Measurements from ENCODE around the gene EIPR1. TPM values are rescaled to one million over a fixed set of nuclear protein-coding genes. Genes with fewer than 3 reads are reported as not detected.
A peak's percentile ranks its signal among the peaks of the same experiment; 100 is the strongest.
"Not testable (repeated sequence)": the region's sequence is repeated elsewhere in the genome, so short reads cannot be mapped to it uniquely, and the experiment has no call there.

The EIPR1 gene
- total RNA-seq, 1 experiment from 2014 or later = 63.6 TPM

DNA sequence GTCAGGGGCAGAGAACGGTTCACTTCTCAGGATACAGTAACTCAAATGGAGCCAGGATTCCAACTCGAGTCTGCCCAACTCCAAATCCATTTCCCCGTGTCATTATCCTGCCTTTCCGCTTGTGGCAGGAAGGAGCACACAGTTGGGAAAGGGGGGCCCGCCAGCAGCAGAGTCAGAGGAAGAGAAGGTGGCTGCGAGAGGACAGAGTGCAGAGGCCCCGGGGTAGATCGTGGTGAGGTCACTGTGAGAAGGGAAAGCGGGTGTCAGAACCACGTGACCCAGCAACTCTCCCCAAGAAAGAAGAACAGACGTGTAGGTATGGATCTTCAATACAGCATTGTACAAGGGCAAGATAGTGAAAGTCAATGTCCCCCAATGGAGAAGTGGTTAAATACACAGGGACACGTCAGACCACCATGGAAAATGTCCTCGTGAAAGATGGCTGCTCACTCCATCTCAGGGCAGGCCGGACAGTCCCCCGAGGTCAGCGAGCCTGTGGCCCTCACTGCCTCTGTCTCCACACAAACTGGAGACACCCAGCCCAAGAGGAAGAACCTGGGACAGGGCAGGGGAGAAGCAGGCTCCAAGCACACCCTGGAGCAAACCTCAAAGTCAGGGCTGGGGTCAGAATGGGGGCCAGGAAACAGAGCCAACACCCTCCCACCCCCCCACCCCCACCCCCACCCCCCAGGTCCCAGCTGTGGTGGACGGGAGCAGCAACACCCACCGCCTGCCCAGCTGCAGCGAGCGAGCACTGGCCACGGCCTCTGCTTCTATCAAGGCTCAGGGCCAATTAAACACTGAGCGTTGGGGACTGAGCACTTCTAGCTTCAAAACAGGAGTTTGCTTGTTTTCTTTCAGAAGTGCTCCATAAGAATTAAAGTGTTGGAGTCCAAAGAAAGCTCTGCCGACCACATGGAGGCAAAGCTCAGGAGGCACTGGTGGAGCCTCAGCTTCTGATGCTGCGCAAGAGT is 92.7 kb downstream of the EIPR1 start:
- Histone ChIP-seq H3K4me3 (no peak overlapping the region), H3K36me3 (no peaks in the 10 kb centered on the region), H3K27ac (no peak overlapping the region), H3K4me1 (replicated peaks) (no peaks in the 10 kb centered on the region), H3K27me3 (replicated peaks) (no peaks in the 10 kb centered on the region), H3K9me3 (replicated peaks) (no peaks in the 10 kb centered on the region)
- peak in 1 of 2 experiments; percentile 29 for DNase-seq (ENCODE audit: low read depth in 1 of 2, low spot score in 2 of 2)

DNA sequence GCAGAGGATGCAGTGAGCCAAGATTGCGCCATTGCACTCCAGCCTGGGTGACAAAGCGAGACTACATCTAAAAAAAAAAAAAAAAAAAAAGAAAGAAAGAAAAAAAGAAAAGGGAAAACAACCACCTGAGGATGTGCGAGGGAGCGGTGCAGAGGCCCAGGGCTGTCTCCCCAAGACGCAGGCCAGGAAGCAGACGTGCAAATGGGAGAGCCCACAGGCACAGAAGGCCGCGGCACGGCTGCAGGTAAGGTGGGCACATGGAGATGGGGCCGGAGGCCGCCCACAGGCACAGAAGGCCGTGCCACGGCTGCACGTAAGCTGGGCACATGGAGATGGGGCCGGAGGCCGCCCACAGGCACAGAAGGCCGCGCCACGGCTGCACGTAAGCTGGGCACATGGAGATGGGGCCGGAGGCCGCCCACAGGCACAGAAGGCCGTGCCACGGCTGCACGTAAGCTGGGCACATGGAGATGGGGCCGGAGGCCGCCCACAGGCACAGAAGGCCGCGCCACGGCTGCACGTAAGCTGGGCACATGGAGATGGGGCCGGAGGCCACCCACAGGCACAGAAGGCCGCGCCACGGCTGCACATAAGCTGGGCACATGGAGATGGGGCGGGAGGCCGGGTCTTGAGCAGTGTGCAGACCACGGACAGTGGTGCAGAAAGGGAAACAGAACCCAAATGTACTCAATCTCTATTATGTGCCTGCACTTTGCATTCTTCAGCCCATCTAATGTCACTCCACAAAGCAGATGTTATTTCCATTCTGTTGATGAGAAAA is 93.6 kb downstream of the EIPR1 start:
- H3K36me3 ChIP-seq; H3K4me1 ChIP-seq (replicated peaks); H3K27me3 ChIP-seq (replicated peaks); DNase-seq (ENCODE audit: low read depth in 1 of 2, low spot score in 2 of 2); H3K9me3 ChIP-seq (replicated peaks); H3K27ac ChIP-seq; H3K4me3 ChIP-seq: not testable (repeated sequence)

DNA sequence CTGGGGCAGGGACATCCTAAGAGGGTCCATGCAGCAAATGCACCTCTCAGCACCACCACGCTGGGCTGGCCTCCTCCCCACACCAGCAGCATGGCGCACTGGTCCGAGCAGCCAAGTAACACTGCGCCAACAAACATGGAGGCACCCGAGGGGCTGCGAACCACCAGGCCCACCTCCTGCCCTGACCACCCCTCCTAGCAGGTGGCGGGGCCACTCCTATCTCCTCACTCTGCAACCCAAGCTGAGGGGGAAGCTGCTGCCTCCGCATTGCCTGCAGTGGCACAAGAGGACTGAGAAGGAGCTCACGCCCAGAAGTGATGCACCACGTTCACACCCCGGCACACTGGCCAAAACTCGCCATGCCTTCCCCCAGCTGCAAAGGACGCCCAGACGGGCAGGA is 94.4 kb downstream of the EIPR1 start:
- DNase-seq (ENCODE audit: low read depth in 1 of 2, low spot score in 2 of 2) = peak in 1 of 2 experiments; percentile 32
- Histone ChIP-seq H3K9me3 (replicated peaks) (no peaks in the 10 kb centered on the region), H3K4me3 (no peak overlapping the region), H3K27me3 (replicated peaks) (no peaks in the 10 kb centered on the region), H3K4me1 (replicated peaks) (no peaks in the 10 kb centered on the region), H3K27ac (no peak overlapping the region), H3K36me3 (no peaks in the 10 kb centered on the region)

DNA sequence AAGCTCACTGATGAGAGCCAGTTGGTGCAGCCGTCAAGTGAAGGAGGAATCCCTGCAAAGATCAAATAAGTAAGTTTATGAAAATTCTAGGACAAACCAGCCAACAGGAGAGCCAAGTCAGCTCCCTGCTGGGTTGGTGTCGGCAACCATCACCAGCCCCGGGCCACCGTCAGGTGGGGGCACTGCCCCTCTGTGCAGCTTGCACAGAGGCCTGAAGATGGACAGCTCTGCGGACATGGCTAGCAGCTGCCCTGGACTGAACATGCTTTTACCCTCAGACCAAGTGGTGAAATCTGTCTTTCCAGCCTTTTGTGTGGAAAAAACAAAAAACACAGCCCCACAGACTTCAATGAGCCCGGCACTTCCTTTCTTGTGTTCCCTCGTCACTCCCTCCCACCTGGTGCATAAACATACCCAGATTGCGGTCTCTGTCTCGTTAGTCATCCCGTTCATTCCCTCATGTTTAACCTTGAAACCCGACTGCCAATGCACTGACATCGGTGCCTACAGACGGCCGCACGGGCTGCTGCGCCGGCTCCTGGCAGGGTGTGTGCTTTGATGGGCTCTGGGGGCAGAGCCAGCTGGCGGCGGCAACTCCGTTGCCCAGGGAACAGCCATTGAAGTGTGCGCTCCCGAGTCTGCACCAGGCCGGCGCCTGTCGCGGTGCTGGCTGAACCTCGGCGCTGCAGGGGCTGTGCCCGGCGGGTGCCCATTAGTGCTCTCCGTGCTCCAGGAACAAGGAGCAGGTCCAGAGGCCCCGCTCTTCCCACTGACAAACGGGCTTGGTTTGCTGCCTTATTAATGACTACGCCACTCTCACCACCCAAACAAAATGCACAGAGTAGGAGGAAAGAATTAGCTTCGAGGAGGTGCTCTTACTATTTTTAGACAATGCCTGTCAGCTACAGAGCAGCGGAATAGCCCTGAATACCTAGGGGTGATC is 95.3 kb downstream of the EIPR1 start:
- Histone ChIP-seq H3K4me1 (replicated peaks) (no peaks in the 10 kb centered on the region), H3K4me3 (no peak overlapping the region), H3K27ac (no peak overlapping the region), H3K36me3 (no peaks in the 10 kb centered on the region), H3K9me3 (replicated peaks) (no peaks in the 10 kb centered on the region), H3K27me3 (replicated peaks) (no peaks in the 10 kb centered on the region)
- DNase-seq (ENCODE audit: low read depth in 1 of 2, low spot score in 2 of 2) = no peak

DNA sequence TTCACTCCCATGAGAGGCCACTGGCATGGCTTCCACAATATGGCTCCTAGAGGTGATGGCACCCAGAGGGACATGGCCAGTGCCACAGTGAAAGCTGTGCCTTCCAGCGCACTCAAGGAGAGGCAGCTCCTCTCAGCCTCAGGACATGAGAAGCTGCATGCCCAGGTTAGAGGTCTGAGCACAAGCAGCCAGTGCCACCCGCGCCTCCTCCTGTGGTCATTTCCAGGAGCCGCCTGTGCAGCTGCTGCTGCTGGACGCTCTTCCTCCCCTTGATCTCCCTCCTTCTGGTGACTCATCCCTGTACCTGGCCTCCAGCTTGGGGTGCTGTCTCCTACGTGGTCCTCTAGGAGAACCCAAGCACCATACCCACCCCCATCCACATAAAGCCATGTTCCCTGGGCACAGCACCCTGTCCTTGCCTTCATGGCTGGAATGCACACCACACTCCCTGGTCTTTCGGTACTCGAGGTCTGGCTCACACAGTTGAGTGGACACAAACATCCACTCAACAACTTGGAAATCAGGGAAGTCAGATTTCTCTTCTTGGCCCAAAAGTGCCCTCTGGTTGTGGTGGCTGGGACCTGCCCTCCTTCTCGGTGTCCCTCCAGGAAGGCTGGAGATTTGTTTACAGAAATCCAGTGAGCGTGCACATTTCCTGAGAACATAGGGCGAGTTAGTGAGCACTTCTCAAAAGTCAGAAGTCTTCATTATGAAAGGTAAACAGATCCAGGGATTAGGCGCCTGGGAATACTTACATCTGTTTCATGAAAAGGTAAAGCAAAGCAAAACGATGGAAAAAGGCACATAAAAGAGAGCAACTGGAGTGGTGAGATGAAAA is 96.7 kb downstream of the EIPR1 start:
- H3K4me1 ChIP-seq (replicated peaks) = no peaks in the 10 kb centered on the region
- 0 out of 2 replicates have a peak, but pooled peaks cover 2% of the 10 kb centered on the region for H3K9me3 ChIP-seq (replicated peaks)
- no peaks in the 10 kb centered on the region for H3K27me3 ChIP-seq (replicated peaks)
- no peak for DNase-seq (ENCODE audit: low read depth in 1 of 2, low spot score in 2 of 2)
- H3K27ac ChIP-seq = no peak overlapping the region
- H3K4me3 ChIP-seq = no peak overlapping the region
- no peaks in the 10 kb centered on the region for H3K36me3 ChIP-seq

DNA sequence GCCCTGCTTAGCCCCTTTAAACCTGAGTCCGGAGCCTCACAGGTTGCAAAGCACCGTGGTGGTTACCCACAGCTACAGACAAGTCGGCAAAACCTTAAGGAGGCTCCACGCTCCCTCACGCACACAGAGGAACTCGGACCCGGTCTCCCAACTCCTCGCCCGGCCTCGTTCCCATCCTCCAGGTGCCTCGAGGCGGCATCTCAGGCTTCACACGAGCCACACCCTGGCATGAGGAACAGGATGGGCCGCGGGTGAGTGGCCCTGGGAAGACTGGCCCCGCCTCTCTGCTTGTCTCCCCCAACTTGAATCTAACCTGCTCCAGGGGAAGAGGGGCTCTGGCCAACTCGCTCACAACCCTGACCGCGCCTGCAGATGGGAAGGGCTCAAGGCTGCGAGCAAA is 97.4 kb downstream of the EIPR1 start:
- no peak overlapping the region for H3K4me3 ChIP-seq
- H3K27ac ChIP-seq = no peak overlapping the region
- H3K9me3 ChIP-seq (replicated peaks) = 0 out of 2 replicates have a peak, but pooled peaks cover 4% of the 10 kb centered on the region
- DNase-seq (ENCODE audit: low read depth in 1 of 2, low spot score in 2 of 2) = no peak
- H3K36me3 ChIP-seq = no peaks in the 10 kb centered on the region
- no peaks in the 10 kb centered on the region for H3K27me3 ChIP-seq (replicated peaks)
- H3K4me1 ChIP-seq (replicated peaks) = no peaks in the 10 kb centered on the region

DNA sequence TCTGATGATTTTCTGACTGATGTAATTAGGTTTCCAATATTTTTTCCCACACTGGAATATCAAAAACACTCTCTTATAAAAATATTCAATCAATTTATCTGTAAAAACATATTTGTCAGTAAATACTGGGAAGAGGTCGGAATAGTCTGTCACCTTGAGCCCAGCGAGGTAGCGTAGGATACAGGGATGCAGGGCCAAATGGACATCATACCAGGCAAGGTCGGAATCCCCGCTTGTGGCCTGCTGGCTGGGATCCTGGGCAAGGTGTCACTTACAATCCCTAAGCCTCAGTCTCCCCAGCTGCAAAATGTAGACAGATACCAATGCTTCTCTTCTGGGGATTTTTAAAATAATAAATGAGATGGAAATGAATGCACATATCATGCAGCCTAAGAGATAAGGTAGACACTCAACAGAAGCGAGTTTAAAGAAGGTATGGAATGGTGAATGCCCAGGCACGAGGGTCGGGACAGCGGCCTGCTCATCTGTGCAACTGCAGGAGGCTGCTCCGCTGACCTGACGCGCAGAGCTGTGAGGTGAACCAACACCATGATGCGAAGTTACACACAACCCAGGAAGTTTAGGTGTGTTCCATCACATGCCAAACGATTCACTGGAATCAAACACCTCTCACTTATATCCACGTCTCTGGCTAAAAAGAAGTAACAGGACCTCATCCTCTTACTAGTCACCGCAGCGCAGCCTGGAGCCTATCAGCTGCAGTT is 98.2 kb downstream of the EIPR1 start:
- Histone ChIP-seq H3K9me3 (replicated peaks) (peaks cover 4% of the 10 kb centered on the region; the same call in 1 of the 2 replicates), H3K4me3 (no peak overlapping the region), H3K36me3 (no peaks in the 10 kb centered on the region), H3K27ac (no peak overlapping the region), H3K27me3 (replicated peaks) (no peaks in the 10 kb centered on the region), H3K4me1 (replicated peaks) (no peaks in the 10 kb centered on the region)
- DNase-seq (ENCODE audit: low read depth in 1 of 2, low spot score in 2 of 2) = no peak

DNA sequence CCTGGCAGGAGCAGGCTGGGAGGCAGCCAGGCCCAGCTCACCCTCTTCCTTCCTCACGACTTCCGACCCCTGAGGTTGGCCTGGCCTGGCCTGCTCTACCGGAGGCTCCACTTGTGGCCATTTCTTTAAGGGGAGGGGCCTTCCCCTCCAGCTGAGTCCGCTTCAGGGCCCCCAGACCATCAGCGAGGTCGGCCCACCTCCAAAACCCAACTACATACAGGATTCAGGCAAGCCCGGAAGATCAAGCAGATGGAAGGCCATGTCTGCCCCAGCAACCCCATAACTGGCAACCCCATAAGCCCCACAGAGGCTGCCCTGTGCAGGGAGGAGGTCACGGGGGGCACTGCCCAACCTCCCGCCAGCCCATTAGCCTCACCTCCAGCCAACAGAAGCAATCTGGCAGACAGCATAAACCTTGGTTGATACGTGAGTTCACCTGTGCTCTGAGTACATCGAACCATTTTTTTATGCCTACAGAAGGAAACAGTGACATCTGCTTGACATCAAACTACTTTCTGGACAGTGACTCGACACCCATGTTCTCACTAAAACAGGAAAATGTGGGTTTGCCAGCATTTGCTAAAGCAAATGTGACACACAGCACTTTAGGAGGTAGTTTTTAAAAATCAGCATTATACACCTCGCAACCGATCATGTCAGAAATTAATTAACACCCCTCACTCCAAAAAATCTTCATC is 98.9 kb downstream of the EIPR1 start:
- no peak overlapping the region for H3K4me3 ChIP-seq
- no peak for DNase-seq (ENCODE audit: low read depth in 1 of 2, low spot score in 2 of 2)
- no peak overlapping the region for H3K27ac ChIP-seq
- peaks cover 4% of the 10 kb centered on the region; the same call in 1 of the 2 replicates for H3K9me3 ChIP-seq (replicated peaks)
- no peaks in the 10 kb centered on the region for H3K4me1 ChIP-seq (replicated peaks)
- no peaks in the 10 kb centered on the region for H3K27me3 ChIP-seq (replicated peaks)
- H3K36me3 ChIP-seq = no peaks in the 10 kb centered on the region

DNA sequence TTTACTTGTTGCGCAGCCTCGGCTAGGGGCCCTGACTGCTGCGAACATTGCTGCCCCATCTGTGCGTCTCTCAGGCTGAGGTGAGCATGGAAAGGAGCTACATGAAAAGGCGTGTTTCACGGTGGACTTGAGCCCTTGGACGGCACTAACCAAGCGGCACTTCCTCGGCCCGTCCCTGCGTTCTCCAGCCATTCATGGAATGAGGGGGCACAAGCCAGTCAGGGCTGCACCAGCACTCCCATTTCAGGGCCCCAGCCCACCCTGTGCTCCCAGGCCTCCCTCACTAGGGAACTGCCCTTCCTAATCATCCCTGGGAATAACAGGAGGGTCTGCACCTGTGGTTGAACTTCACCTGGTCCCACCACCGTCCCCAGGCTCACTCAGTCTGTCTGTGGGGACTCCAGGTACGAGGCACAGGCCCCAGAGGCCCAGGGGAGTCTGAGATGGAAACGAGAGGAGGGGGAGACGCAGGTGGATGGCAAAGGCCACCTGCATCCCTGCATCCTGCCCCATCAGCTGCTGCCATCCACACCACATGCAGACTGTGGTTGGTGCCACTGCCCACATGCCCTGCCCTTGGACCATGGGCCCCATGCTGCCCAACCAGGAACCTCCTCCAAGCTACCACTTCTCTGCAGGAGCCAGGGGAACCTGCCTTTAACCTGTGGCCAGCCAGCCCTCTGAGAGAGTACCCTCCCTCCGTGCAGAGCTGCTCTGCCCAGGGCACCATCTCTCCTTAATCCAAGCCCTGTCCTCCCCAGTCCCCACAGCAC is 99.7 kb downstream of the EIPR1 start:
- H3K4me3 ChIP-seq = no peak overlapping the region
- H3K9me3 ChIP-seq (replicated peaks) = peaks cover 4% of the 10 kb centered on the region; the same call in 1 of the 2 replicates
- no peaks in the 10 kb centered on the region for H3K27me3 ChIP-seq (replicated peaks)

DNA sequence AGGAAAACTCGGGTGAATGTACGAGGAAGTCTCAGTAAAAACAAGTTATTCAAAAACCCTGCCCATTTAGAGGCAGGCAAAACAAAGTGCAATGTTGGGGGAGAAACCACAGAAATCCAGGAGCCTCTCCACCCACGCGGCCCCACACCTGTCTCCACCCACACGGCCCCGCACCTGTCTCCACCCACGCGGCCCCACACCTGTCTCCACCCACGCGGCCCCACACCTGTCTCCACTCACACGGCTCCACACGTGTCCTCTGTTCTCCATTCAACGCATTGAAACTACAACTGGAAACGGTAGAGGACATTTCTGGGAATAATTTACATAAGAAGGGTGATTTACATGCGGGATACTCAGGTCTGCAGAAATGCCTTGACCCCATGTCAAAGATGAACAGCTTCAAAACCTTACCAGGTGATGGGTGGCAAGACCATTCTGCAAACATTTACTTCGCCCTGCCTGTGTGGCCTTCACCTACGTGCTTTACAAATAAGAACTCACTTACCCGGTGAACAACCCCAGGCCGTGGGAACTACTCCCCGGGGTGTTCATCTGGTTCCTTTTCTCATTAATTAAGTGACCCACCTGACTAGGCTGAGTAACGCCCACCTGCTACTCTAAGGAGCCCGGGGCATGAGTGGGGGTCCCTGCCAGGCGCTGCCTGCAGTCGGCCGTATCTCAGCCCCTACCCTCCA is 100.4 kb downstream of the EIPR1 start:
- Histone ChIP-seq H3K27ac (no peak overlapping the region), H3K36me3 (no peaks in the 10 kb centered on the region), H3K9me3 (replicated peaks) (peaks cover 4% of the 10 kb centered on the region; the same call in 1 of the 2 replicates), H3K4me1 (replicated peaks) (no peaks in the 10 kb centered on the region), H3K27me3 (replicated peaks) (no peaks in the 10 kb centered on the region), H3K4me3 (no peak overlapping the region)
- DNase-seq (ENCODE audit: low read depth in 1 of 2, low spot score in 2 of 2) = no peak

More for the DNA sequence above, 99.7 kb downstream of the EIPR1 start:
- DNase-seq (ENCODE audit: low read depth in 1 of 2, low spot score in 2 of 2) = no peak
- no peak overlapping the region for H3K27ac ChIP-seq
- H3K36me3 ChIP-seq = no peaks in the 10 kb centered on the region
- no peaks in the 10 kb centered on the region for H3K4me1 ChIP-seq (replicated peaks)

DNA sequence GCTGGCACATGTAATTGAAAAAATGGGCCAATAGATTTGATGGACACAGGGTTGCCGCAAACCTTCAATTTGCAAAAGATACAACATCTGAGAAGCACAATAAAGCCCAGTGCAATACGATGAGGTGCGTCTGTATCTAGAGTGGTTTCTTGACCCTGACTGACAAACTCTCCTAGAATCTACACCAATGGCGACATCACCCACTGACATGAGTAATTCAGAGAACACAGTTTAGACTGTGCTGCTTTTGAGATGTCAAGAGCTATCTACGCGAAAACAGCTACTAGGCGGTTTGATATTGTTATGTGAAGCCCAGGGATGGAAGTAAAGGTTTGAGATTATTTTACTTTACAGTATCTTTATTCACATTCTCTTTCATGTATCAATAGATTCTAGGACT is 104.9 kb downstream of the EIPR1 start:
- DNase-seq (ENCODE audit: low read depth in 1 of 2, low spot score in 2 of 2) = no peak
- H3K4me3 ChIP-seq = no peak overlapping the region
- H3K36me3 ChIP-seq = no peaks in the 10 kb centered on the region
- peaks cover 4% of the 10 kb centered on the region for H3K9me3 ChIP-seq (replicated peaks)
- no peaks in the 10 kb centered on the region for H3K27me3 ChIP-seq (replicated peaks)
- H3K4me1 ChIP-seq (replicated peaks) = no peaks in the 10 kb centered on the region
- H3K27ac ChIP-seq = no peak overlapping the region
